Smooth muscle cell (in vitro differentiated cells): ENCODE results near the gene FYN. TPM values are rescaled to one million over a fixed set of nuclear protein-coding genes. Genes with fewer than 3 reads are reported as not detected.

Source experiments
- DNase-seq: peaks from one replicate; lab custom pipeline; 2025; ENCODE audit not compliant: unreplicated experiment; lab: John Stamatoyannopoulos, UW
- H2AFZ ChIP-seq: fragments of 200-600 bp; sonication (generic); 2 replicates; pipeline ENCODE4 v1.6.0; 2016; ENCODE audit warnings: antibody characterized with exemption, low read depth, mild to moderate bottlenecking
- H3F3A ChIP-seq: fragments of 200-600 bp; sonication (generic); 2 replicates; pipeline ENCODE4 v1.6.0; 2017; ENCODE audit warnings: antibody characterized with exemption, low read depth
- H3K27ac ChIP-seq: fragments of 200-600 bp; sonication (generic); 2 replicates; pipeline ENCODE4 v1.5.1; 2016; ENCODE audit warnings: low read depth, mild to moderate bottlenecking
- H3K27me3 ChIP-seq: fragments of 200-600 bp; sonication (generic); 2 replicates; pipeline ENCODE4 v1.6.1; 2016; ENCODE audit warnings: low read depth, mild to moderate bottlenecking
- H3K36me3 ChIP-seq: fragments of 200-600 bp; sonication (generic); 2 replicates; pipeline ENCODE4 v1.5.1; 2016; ENCODE audit warnings: low read depth
- H3K4me1 ChIP-seq: fragments of 200-600 bp; sonication (generic); 2 replicates; pipeline ENCODE4 v1.5.1; 2016; ENCODE audit warnings: low read depth
- H3K4me2 ChIP-seq: fragments of 200-600 bp; sonication (generic); 2 replicates; pipeline ENCODE4 v1.6.0; 2016; ENCODE audit warnings: mild to moderate bottlenecking
- H3K4me3 ChIP-seq: fragments of 200-600 bp; sonication (generic); 2 replicates; pipeline ENCODE4 v1.5.1; 2016; ENCODE audit warnings: mild to moderate bottlenecking
- H3K79me2 ChIP-seq: fragments of 200-600 bp; sonication (generic); 2 replicates; pipeline ENCODE4 v1.6.0; 2016; ENCODE audit warnings: low read depth, mild to moderate bottlenecking
- H3K9ac ChIP-seq: fragments of 200-600 bp; sonication (generic); 2 replicates; pipeline ENCODE4 v1.6.0; 2016; ENCODE audit warnings: low read depth
- H3K9me3 ChIP-seq: fragments of 200-600 bp; sonication (generic); replicated peaks from 2 replicates; pipeline ENCODE4 v1.5.1; 2016; ENCODE audit warnings: low read depth
- H4K20me1 ChIP-seq: fragments of 200-600 bp; sonication (generic); 2 replicates; pipeline ENCODE4 v1.6.0; 2016; ENCODE audit warnings: low read depth
- CTCF ChIP-seq: fragments of 200-600 bp; sonication (generic); IDR thresholded peaks from 2 replicates; pipeline ENCODE4 v1.5.1; 2017; ENCODE audit warnings: borderline replicate concordance, mild to moderate bottlenecking, antibody characterized with exemption; ENCODE audit not compliant: insufficient read depth, poor library complexity, severe bottlenecking
- WGBS: methylation state at CpG from one replicate; pipeline ENCODE4 v1.1.7; 2016; ENCODE audit warnings: low lambda C conversion rate; 5-methylcytosine and 5-hydroxymethylcytosine counted together
- polyA plus RNA-seq: library from polyadenylated mRNA; unstranded; fragments of >200 nt; fragmentation: Nextera tagmentation; extraction: Ambion mirVana; gene quantifications from 2 replicates; pipeline ENCODE4 v1.2.1, GENCODE V29; 2016
- total RNA-seq: library from RNA; depleted of rRNA; stranded (reverse); fragments of >200 nt; gene quantifications from 2 replicates; pipeline ENCODE4 v1.2.3, GENCODE V29; 2014

FYN gene
- total and polyA plus RNA-seq, 2 experiments from 2014 or later, result 110 to 138 TPM

GRCh38 chr6:111920578-111920977 lies 47.3 kb upstream of the FYN start:
- Histone ChIP-seq H3K9ac (no peak overlapping the region), H2AFZ (no peak overlapping the region), H3K27me3 (no peaks in the 10 kb centered on the region), H3K4me1 (peaks cover 21% of the 10 kb centered on the region), H3K9me3 (no peaks in the 10 kb centered on the region), H4K20me1 (no peaks in the 10 kb centered on the region), H3K4me2 (no peak overlapping the region), H3K79me2 (no peaks in the 10 kb centered on the region), H3K27ac (no peak overlapping the region), H3F3A (no peaks in the 10 kb centered on the region), H3K36me3 (no peaks in the 10 kb centered on the region), H3K4me3 (no peak overlapping the region)
- no peak for DNase-seq
- no peak for TF ChIP-seq CTCF
- 89% methylated on average over 7 of the region's 7 CpGs for WGBS

DNA sequence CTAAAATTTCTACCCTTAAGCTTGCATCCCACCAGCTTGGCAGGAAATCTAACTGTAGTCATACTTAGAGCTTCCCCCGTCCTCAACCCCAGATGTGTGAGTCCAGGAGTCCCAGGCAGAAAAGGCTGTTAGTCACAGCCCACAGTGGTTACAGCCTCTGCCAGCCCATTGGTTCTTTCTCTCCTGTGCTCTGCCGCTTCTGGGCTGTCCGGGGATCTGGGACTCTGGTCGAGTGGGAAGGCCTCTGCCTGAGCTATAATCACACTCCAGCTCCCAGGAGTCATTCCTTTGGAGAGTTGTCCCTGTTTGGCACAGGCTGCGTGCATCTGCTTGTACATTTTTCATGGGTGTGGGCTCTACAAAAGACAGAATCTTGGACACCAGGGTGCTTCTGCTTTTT lies 45.6 kb upstream of the FYN start:
- no peak for DNase-seq
- H2AFZ ChIP-seq, result no peak overlapping the region
- H3K4me3 ChIP-seq, result no peak overlapping the region
- 51% methylated on average over 5 of the region's 5 CpGs for WGBS
- H3K27ac ChIP-seq, result no peak overlapping the region
- no peaks in the 10 kb centered on the region for H3K36me3 ChIP-seq
- peaks cover 21% of the 10 kb centered on the region for H3K4me1 ChIP-seq
- no peaks in the 10 kb centered on the region for H3F3A ChIP-seq
- no peak for TF ChIP-seq CTCF
- no peaks in the 10 kb centered on the region for H3K27me3 ChIP-seq
- no peaks in the 10 kb centered on the region for H4K20me1 ChIP-seq
- no peaks in the 10 kb centered on the region for H3K79me2 ChIP-seq
- H3K9ac ChIP-seq, result no peak overlapping the region
- no peaks in the 10 kb centered on the region for H3K9me3 ChIP-seq
- no peak overlapping the region for H3K4me2 ChIP-seq

DNA sequence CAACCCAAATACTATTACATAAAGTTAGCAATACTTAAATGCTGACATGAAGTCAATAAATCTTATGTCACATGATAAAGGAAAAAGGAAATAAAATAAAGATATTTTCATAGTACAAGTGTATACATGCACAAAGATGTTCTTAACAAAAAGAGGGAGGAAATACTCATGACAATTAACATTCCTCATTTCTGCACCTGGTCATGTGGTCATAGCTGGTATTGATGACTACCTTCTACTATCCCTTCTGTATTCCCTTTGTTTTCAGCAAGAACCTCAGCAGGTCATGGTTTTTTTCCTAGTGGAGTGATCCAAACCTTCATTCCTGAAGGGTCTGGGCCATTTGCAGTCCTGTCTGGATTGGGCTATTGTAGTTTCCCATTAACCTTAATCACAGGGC lies 43.5 kb upstream of the FYN start:
- peaks cover 9% of the 10 kb centered on the region for H3K4me1 ChIP-seq
- H3K4me3 ChIP-seq, result no peak overlapping the region
- H3K27ac ChIP-seq, result no peak overlapping the region
- H3K27me3 ChIP-seq, result no peaks in the 10 kb centered on the region
- DNase-seq, result no peak
- H3K79me2 ChIP-seq, result no peaks in the 10 kb centered on the region
- H3K36me3 ChIP-seq, result no peaks in the 10 kb centered on the region
- no peaks in the 10 kb centered on the region for H3F3A ChIP-seq
- H2AFZ ChIP-seq, result no peak overlapping the region
- H4K20me1 ChIP-seq, result no peaks in the 10 kb centered on the region
- no peak overlapping the region for H3K9ac ChIP-seq
- no peak for TF ChIP-seq CTCF
- no peak overlapping the region for H3K4me2 ChIP-seq
- H3K9me3 ChIP-seq, result no peaks in the 10 kb centered on the region

DNA sequence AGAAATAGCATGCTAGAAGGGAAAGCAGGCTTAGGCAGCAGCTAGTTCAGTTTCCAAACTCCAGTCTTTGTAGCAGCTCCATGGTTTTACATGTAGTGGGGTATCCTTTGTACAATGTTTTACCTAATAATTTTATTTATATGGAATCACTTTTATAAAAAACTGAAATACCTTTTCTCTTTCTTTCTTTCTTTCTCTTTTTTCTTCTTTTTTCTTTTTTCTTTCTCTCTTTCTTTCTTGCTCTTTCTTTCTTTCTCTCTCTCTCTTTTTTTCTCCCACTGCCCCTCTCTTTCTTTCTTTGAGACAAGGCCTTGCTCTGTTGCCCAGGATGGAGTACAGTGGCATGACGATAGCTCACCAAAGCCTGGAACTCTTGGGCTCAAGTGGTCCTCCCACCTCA lies 41.4 kb upstream of the FYN start:
- Histone ChIP-seq H3K4me1 (no peaks in the 10 kb centered on the region), H3K36me3 (no peaks in the 10 kb centered on the region)
- no peak for TF ChIP-seq CTCF

More for the DNA sequence above, 41.4 kb upstream of the FYN start:
- Histone ChIP-seq H3K4me2 (no peak overlapping the region), H4K20me1 (no peaks in the 10 kb centered on the region), H3F3A (no peaks in the 10 kb centered on the region), H3K9me3 (no peaks in the 10 kb centered on the region), H3K27me3 (no peaks in the 10 kb centered on the region), H3K79me2 (no peaks in the 10 kb centered on the region), H3K4me3 (no peak overlapping the region), H2AFZ (no peak overlapping the region), H3K27ac (no peak overlapping the region), H3K9ac (no peak overlapping the region)
- WGBS, result 100% methylated on average over 1 of the region's 1 CpG
- no peak for DNase-seq
